Activated CD4-positive, alpha-beta T cell treated with anti-CD3 and anti-CD28 coated beads, Interleukin-2, amount 10 ng/mL, durations not matched to agents 24 days and 14 days (primary cell): ENCODE measurements around the gene LRTM2. TPM values are rescaled to one million over a fixed set of nuclear protein-coding genes. Genes with fewer than 3 reads are reported as not detected.

Experiments
- DNase-seq: peaks from one replicate; pipeline ENCODE4 v3.0.0; 2022
- H3K27ac Mint-ChIP-seq: one replicate; pipeline ENCODE4 v1.8.0; 2022; ENCODE audit warnings: mild to moderate bottlenecking, mixed read lengths
- H3K27me3 Mint-ChIP-seq: one replicate; pipeline ENCODE4 v1.8.0; 2022; ENCODE audit warnings: mixed read lengths
- H3K36me3 Mint-ChIP-seq: one replicate; pipeline ENCODE4 v1.8.0; 2022; ENCODE audit warnings: low read depth, mild to moderate bottlenecking, mixed read lengths
- H3K4me1 Mint-ChIP-seq: one replicate; pipeline ENCODE4 v1.8.0; 2021; ENCODE audit warnings: mixed read lengths
- H3K4me3 Mint-ChIP-seq: one replicate; pipeline ENCODE4 v1.8.0; 2022; ENCODE audit warnings: mild to moderate bottlenecking, moderate library complexity, mixed read lengths
- H3K9me3 Mint-ChIP-seq: one replicate; pipeline ENCODE4 v1.8.0; 2021; ENCODE audit warnings: mixed read lengths
- intact Hi-C: fragments of 100-400 bp; cut with micrococcal nuclease; formaldehyde crosslinking; loops from one replicate; pipeline ENCODE4 v1.15.1; 2023
- total RNA-seq: library from RNA; stranded (reverse); gene quantifications from 2 replicates; pipeline ENCODE4 v1.2.3, GENCODE V29; 2022

Gene LRTM2
- total RNA-seq, 1 donor from 2014 or later = 0.16 TPM

GRCh38 chr12:1842905-1843640 is 22.7 kb downstream of the LRTM2 start:
- Mint-ChIP-seq H3K4me3 (no peak overlapping the region), H3K27me3 (no peaks in the 10 kb centered on the region), H3K4me1 (no peaks in the 10 kb centered on the region), H3K36me3 (no peaks in the 10 kb centered on the region), H3K9me3 (no peaks in the 10 kb centered on the region), H3K27ac (no peak overlapping the region)
- no peak for DNase-seq
- intact Hi-C loops = no loop called here

GRCh38 chr12:1843641-1844005 is 23.3 kb downstream of the LRTM2 start:
- Mint-ChIP-seq H3K4me3 (no peak overlapping the region), H3K4me1 (no peaks in the 10 kb centered on the region), H3K27me3 (no peaks in the 10 kb centered on the region), H3K27ac (no peak overlapping the region), H3K9me3 (no peaks in the 10 kb centered on the region), H3K36me3 (no peaks in the 10 kb centered on the region)
- intact Hi-C loops = no loop called here
- no peak for DNase-seq

GRCh38 chr12:1844223-1844622 is 23.9 kb downstream of the LRTM2 start:
- no peak overlapping the region for H3K4me3 Mint-ChIP-seq
- intact Hi-C loops = no loop called here
- H3K36me3 Mint-ChIP-seq = no peaks in the 10 kb centered on the region
- H3K4me1 Mint-ChIP-seq = no peaks in the 10 kb centered on the region
- no peaks in the 10 kb centered on the region for H3K9me3 Mint-ChIP-seq
- H3K27ac Mint-ChIP-seq = no peak overlapping the region
- peaks cover 1% of the 10 kb centered on the region for H3K27me3 Mint-ChIP-seq
- DNase-seq = no peak

DNA sequence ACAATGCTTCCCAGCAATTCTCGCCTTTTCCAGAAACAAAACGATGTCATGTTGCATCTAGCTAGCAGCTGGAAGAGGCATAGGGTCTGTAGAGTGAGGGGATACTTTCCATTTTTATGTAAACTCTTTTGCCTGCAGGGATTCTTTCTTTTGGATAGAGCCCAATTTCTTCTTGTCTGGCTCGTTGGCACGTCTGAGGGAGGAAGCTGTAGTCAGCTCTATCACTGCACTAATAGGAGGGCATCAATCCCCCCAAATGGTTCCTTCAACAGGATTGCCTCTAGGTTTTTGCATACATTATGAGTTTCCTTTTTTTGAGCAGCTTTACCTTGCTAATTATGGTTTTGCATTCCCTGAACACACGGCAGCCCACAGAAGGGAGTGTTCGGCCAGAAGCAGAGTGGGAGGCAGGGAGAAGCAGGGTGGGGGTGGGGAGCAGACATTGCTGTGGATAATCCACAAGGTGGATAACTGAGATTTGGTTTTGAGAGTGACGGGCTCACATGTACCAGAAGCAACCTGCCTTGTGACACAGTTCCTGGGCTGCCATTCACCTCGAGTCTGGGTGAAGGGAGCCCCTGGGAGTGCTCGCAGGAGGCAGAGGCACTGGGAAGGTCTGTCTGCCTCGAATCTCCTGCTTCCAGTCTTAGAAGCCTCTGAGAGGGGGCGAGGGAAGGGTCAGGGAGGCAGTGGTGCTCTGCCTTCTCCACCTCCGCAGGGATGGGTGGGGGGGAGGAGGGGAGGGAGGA is 24.5 kb downstream of the LRTM2 start:
- H3K36me3 Mint-ChIP-seq = no peaks in the 10 kb centered on the region
- H3K27me3 Mint-ChIP-seq = peaks cover 1% of the 10 kb centered on the region
- DNase-seq = no peak
- no peaks in the 10 kb centered on the region for H3K4me1 Mint-ChIP-seq
- H3K4me3 Mint-ChIP-seq = no peak overlapping the region
- H3K9me3 Mint-ChIP-seq = no peaks in the 10 kb centered on the region
- intact Hi-C loops = no loop called here
- no peak overlapping the region for H3K27ac Mint-ChIP-seq

- H3K4me3 Mint-ChIP-seq = no peak overlapping the region
- H3K27me3 Mint-ChIP-seq = peaks cover 1% of the 10 kb centered on the region
- no peaks in the 10 kb centered on the region for H3K36me3 Mint-ChIP-seq
- no peaks in the 10 kb centered on the region for H3K4me1 Mint-ChIP-seq
- intact Hi-C loops = no loop called here
- H3K9me3 Mint-ChIP-seq = no peaks in the 10 kb centered on the region
- no peak overlapping the region for H3K27ac Mint-ChIP-seq
- DNase-seq = no peak
Observed at GRCh38 chr12:1845427-1845826, 25.1 kb downstream of the LRTM2 start.

- intact Hi-C loops = no loop called here
- DNase-seq = no peak
- no peak overlapping the region for H3K27ac Mint-ChIP-seq
- H3K27me3 Mint-ChIP-seq = peaks cover 1% of the 10 kb centered on the region
- no peaks in the 10 kb centered on the region for H3K36me3 Mint-ChIP-seq
- no peaks in the 10 kb centered on the region for H3K9me3 Mint-ChIP-seq
- H3K4me3 Mint-ChIP-seq = no peak overlapping the region
- no peaks in the 10 kb centered on the region for H3K4me1 Mint-ChIP-seq
Observed at GRCh38 chr12:1845886-1846285, 25.5 kb downstream of the LRTM2 start.

DNA sequence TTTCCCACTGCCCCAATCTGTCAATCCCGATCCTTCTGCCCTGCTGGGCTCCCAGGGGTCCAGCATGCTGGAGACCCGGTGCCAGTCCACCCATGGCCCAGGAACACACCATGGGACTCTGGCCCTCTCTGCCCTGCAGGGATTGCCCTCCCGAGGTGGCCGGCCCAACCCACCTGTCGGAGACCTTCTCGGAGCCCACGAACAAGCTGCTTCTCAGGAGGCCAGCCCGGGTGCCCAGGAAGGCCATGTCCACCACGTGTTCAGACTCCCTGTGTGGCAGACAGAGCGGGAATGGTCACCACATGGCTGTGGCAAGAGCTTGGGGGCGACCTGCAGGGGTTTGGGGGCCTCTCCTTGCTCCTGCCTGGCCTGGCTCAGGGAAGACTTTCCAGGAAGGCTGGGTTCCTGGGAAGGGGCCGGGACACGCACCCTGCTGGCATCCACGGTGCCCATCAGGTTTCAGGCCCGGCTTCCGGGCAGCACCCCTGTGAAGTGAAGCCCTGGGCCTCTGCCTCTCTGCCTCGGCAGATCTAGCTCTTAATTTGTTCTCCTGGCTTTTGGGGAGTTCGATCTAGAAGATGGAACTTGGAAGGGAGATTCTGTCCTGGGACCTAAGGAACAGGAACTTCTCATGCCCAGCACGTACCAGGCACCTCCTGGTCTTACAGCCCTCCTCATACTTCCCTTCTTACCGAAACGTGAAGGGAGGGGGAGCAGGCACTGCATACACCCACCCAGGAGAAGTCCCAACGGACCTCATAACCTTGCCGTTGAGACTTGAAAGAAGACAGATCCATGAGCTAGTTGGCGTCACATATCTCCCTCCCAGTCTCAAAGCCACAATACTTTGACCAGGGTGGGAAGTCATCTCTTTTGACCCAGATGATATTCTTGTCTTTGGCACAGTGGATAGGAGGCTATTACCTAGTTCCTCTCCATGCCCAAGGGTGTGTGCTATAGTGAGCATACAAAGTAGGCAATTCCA is 26.3 kb downstream of the LRTM2 start:
- Mint-ChIP-seq H3K4me3 (no peak overlapping the region), H3K4me1 (no peaks in the 10 kb centered on the region), H3K27me3 (peaks cover 4% of the 10 kb centered on the region), H3K36me3 (no peaks in the 10 kb centered on the region), H3K27ac (no peak overlapping the region), H3K9me3 (no peaks in the 10 kb centered on the region)
- intact Hi-C loops = no loop called here
- DNase-seq = no peak

DNA sequence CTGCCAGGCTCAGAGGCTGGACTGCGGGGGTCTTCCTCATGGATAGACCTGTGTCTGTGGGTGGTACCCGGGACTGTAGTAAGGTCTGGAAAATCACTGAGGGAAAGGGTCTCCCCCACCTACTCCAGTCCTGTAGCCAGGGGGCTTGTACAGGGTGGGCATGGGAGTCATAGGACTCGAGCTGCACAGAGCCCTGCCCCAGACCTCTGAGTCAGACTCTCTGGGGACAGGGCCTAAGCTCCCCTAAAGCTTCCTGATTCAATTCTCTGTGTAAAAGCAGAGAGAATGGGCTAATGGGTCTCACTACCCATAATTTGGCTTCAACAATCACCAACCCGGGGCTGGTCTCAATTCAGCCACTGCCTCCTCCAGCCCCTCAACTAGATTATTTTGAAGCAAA is 27.0 kb downstream of the LRTM2 start:
- intact Hi-C loops = no loop called here
- H3K36me3 Mint-ChIP-seq = no peaks in the 10 kb centered on the region
- no peaks in the 10 kb centered on the region for H3K9me3 Mint-ChIP-seq
- H3K27me3 Mint-ChIP-seq = peaks cover 4% of the 10 kb centered on the region
- H3K4me3 Mint-ChIP-seq = no peak overlapping the region
- H3K4me1 Mint-ChIP-seq = no peaks in the 10 kb centered on the region
- H3K27ac Mint-ChIP-seq = no peak overlapping the region
- no peak for DNase-seq

GRCh38 chr12:1848146-1848545 is 27.8 kb downstream of the LRTM2 start:
- Mint-ChIP-seq H3K27me3 (peaks cover 4% of the 10 kb centered on the region), H3K4me3 (no peak overlapping the region), H3K9me3 (no peaks in the 10 kb centered on the region), H3K36me3 (no peaks in the 10 kb centered on the region), H3K4me1 (no peaks in the 10 kb centered on the region), H3K27ac (no peak overlapping the region)
- no peak for DNase-seq
- intact Hi-C loops = no loop called here

DNA sequence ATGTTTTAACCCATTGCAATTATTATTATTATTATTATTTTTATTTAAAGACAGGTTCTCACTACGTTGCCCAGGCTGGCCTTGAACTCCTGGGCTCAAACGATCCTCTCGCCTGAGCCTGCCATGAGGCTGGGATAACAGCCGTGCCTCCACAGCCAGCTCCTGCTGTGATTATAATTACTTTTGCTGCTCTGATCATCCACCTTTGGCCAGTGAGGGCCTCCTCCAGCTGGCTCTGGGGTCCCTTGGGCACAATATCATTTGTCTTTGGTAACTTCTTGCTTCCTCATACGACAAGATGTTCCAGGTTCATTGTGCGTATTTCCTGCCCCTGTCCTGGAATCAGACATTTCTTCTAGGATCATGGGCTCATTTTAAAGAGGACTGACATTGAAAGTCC is 28.4 kb downstream of the LRTM2 start:
- no peak for DNase-seq
- intact Hi-C loops = no loop called here
- peaks cover 6% of the 10 kb centered on the region for H3K27me3 Mint-ChIP-seq
- no peaks in the 10 kb centered on the region for H3K9me3 Mint-ChIP-seq
- no peaks in the 10 kb centered on the region for H3K4me1 Mint-ChIP-seq
- no peak overlapping the region for H3K4me3 Mint-ChIP-seq
- no peak overlapping the region for H3K27ac Mint-ChIP-seq
- no peaks in the 10 kb centered on the region for H3K36me3 Mint-ChIP-seq

DNA sequence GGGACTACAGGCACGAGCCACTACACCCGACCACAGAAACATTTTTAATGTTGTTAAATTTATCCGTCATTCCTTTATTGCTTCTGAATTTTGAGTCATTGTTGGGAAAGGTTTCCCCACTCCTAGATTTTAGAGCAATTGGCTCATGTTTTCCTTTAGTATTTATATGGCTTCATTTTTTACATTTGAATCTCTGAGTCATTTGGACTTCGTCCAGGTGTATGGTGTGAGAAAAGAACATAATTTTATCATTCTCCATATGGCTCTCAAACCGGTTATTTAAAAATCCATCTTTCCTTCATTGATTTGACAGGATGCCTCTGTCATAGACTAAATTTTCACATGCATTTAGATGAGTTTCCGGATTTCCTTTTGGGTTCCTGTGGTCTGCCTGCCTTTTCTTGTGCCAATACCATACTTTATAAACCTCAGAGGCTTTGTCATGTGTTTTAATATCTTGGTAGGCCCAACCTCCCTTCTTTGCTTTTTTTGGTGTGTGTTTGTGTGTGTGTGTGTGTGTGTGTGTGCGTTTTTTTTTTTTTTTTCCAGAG is 30.9 kb downstream of the LRTM2 start:
- Mint-ChIP-seq H3K4me1 (peaks cover 2% of the 10 kb centered on the region), H3K36me3 (no peaks in the 10 kb centered on the region), H3K27ac (no peak overlapping the region), H3K4me3 (no peak overlapping the region), H3K27me3 (peaks cover 6% of the 10 kb centered on the region), H3K9me3 (no peaks in the 10 kb centered on the region)
- intact Hi-C loops = no loop called here
- DNase-seq = no peak

DNA sequence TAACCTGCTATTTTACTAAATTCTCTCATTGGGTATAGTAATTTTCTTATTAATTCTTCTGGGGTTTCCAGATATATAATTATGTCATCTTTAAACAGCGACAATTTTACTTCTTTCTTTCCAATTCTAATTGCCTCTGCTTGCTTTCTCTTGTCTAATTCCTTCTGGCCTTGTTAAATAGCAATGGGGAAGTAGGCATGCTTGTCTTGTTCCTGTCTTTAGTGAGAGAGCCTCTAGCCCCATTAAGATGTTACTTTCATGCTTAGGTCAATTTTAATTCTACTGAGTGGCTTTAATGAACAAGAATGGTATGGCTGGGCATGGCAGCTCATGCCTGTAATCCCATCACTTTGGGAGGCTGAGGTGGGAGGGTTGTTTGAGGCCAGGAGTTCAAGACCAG is 31.7 kb downstream of the LRTM2 start:
- Mint-ChIP-seq H3K4me3 (no peak overlapping the region), H3K9me3 (no peaks in the 10 kb centered on the region), H3K36me3 (no peaks in the 10 kb centered on the region), H3K4me1 (peaks cover 2% of the 10 kb centered on the region), H3K27me3 (peaks cover 6% of the 10 kb centered on the region), H3K27ac (no peak overlapping the region)
- intact Hi-C loops = no loop called here
- no peak for DNase-seq

- Mint-ChIP-seq H3K4me3 (no peak overlapping the region), H3K36me3 (no peaks in the 10 kb centered on the region), H3K27ac (no peak overlapping the region), H3K27me3 (peaks cover 6% of the 10 kb centered on the region), H3K9me3 (no peaks in the 10 kb centered on the region), H3K4me1 (peaks cover 2% of the 10 kb centered on the region)
- intact Hi-C loops = no loop called here
- no peak for DNase-seq
Observed at GRCh38 chr12:1853716-1854115, 33.4 kb downstream of the LRTM2 start.

DNA sequence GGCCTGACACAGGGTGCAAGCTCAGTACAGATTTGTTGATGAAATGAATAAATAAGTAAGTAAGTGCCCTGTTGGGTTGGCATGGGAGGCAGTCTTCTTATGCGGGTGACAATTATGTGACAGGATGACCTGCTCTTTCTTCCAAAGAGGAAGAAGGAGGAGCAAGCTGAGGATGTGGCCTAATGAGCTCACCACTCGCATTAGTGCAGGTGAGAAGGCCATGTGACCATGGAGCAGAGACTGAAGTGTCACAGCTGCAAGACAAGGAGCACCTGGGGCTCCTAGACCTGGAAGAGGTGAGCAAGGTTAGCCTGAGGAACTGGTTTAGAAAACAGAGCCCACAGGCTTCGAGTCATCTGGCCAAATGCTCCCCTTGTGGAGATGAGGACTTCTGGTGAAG is 34.9 kb downstream of the LRTM2 start:
- no peak overlapping the region for H3K4me3 Mint-ChIP-seq
- peaks cover 2% of the 10 kb centered on the region for H3K4me1 Mint-ChIP-seq
- no peaks in the 10 kb centered on the region for H3K9me3 Mint-ChIP-seq
- peaks cover 5% of the 10 kb centered on the region for H3K27me3 Mint-ChIP-seq
- H3K36me3 Mint-ChIP-seq = no peaks in the 10 kb centered on the region
- intact Hi-C loops = no loop called here
- DNase-seq = no peak
- H3K27ac Mint-ChIP-seq = no peak overlapping the region
